ENCODE measurements around the gene WDR70.

DNA sequence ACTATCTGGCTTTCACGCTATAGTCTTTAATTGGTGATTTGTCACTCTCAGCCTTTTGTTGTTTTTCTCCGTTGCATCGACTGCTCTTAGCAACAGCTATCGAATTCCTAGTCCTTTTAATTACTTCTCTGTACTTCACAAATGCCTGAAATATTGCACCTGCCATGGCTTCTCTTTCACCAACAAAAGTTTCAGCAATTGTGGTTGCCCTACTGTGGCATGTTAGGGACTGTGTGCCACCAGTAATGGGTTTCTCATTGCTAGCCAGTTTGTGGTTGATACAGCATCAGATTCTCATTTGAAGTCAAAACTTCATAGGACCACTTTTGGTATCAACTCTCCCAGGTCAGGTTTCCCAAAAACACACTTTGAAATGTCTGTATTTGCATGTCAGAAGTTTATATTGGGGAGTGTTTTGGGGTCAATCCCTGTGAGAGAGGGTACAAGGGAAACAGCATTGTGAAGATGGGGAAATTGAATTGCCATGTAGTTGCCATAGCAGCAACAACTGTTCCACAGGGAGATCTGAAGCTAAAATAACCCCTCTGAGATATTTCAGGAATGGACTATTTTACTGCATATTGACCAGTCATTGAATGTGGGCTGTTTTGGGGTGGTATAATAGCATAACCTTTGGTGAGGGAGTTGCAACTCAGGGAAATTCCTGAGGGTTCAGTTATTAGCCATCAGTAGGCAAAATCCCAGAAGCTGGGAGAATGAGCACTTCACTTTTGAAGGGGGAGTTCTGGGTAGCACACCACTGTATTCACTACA is 99.2 kb downstream of the WDR70 start:
- TF ChIP-seq CTCF (conservative IDR thresholded peaks at IDR 0.05; ENCODE audit: low read length) (no peak), EZH2phosphoT487 (IDR thresholded peaks at IDR 0.05; ENCODE audit: borderline replicate concordance) (no peak)

Measured in Loucy (cell line).